OCI-LY3 (cell line): ENCODE results near the gene HPS3.

Experiments
- H2AFZ ChIP-seq: fragments of 200-600, 300-600 bp; shearing (Covaris generic); 2 replicates; pipeline ENCODE4 v1.6.0; 2014; ENCODE audit warnings: antibody characterized with exemption, low read depth, low read length
- H3K27ac ChIP-seq: fragments of 200-600, 300-600 bp; sonication (generic); 2 replicates; pipeline ENCODE4 v1.5.1; 2014; ENCODE audit warnings: mild to moderate bottlenecking, low read length, moderate library complexity, mixed read lengths
- H3K27me3 ChIP-seq: fragments of 200-600, 300-600 bp; sonication (generic); 2 replicates; pipeline ENCODE4 v1.6.1; 2014; ENCODE audit warnings: low read depth, low read length, mixed read lengths
- H3K36me3 ChIP-seq: fragments of 200-600, 300-600 bp; sonication (generic); replicated peaks from 2 replicates; pipeline ENCODE3; 2014; ENCODE audit warnings: low read depth, low read length, mixed read lengths
- H3K4me1 ChIP-seq: fragments of 300-600, 200-600 bp; sonication (generic); 2 replicates; pipeline ENCODE4 v1.6.1; 2014; ENCODE audit warnings: low read length, mixed read lengths
- H3K4me2 ChIP-seq: fragments of 200-600, 300-600 bp; sonication (generic); 2 replicates; pipeline ENCODE4 v1.6.1; 2014; ENCODE audit warnings: low read length, mixed read lengths
- H3K4me3 ChIP-seq: fragments of 300-600, 200-600 bp; sonication (generic); 2 replicates; pipeline ENCODE4 v1.5.1; 2014; ENCODE audit warnings: antibody characterized with exemption, mild to moderate bottlenecking, low read length, moderate library complexity
- H3K79me2 ChIP-seq: fragments of 300-600, 200-600 bp; shearing (Covaris generic); 2 replicates; pipeline ENCODE4 v1.6.1; 2014; ENCODE audit warnings: mild to moderate bottlenecking, low read length, mixed read lengths
- H3K9ac ChIP-seq: fragments of 300-600, 200-600 bp; shearing (Covaris generic); 2 replicates; pipeline ENCODE4 v1.6.0; 2014; ENCODE audit warnings: mild to moderate bottlenecking, low read length, moderate library complexity
- H3K9me3 ChIP-seq: fragments of 200-600, 300-600 bp; shearing (Covaris generic); 2 replicates; pipeline ENCODE4 v1.6.1; 2014; ENCODE audit warnings: low read length, mixed read lengths; ENCODE audit not compliant: insufficient read depth
- H4K20me1 ChIP-seq: fragments of 200-600, 300-600 bp; sonication (generic); 2 replicates; pipeline ENCODE4 v1.6.1; 2016; ENCODE audit warnings: low read length, mixed read lengths; ENCODE audit not compliant: insufficient read depth
- CTCF ChIP-seq: fragments of 200-600, 300-600 bp; sonication (generic); IDR thresholded peaks from 2 replicates; pipeline ENCODE4 v1.5.1; 2014; ENCODE audit warnings: antibody characterized with exemption, low read length, low read depth
- EZH2phosphoT487 ChIP-seq: fragments of 200-600 bp; shearing (Covaris generic); IDR thresholded peaks from 2 replicates; pipeline ENCODE4 v1.6.1; 2018; ENCODE audit warnings: antibody characterized with exemption, mixed run types, low read depth

Gene HPS3

GRCh38 chr3:149150436-149150835 is 21.0 kb downstream of the HPS3 start:
- TF ChIP-seq EZH2phosphoT487 (no peak), CTCF (no peak)
- peaks cover 21% of the 10 kb centered on the region for H3K36me3 ChIP-seq
- H3K4me2 ChIP-seq = no peak overlapping the region

GRCh38 chr3:149151843-149152242 is 22.4 kb downstream of the HPS3 start:
- H3K36me3 ChIP-seq = peaks cover 20% of the 10 kb centered on the region
- H3K9me3 ChIP-seq = no peaks in the 10 kb centered on the region
- TF ChIP-seq CTCF (no peak), EZH2phosphoT487 (no peak)
- H3K9ac ChIP-seq = no peak overlapping the region
- H2AFZ ChIP-seq = no peak overlapping the region
- no peaks in the 10 kb centered on the region for H3K27me3 ChIP-seq
- H3K4me2 ChIP-seq = no peak overlapping the region
- H3K4me1 ChIP-seq = peaks cover 10% of the 10 kb centered on the region
- H3K27ac ChIP-seq = no peak overlapping the region
- H3K79me2 ChIP-seq = no peaks in the 10 kb centered on the region
- no peaks in the 10 kb centered on the region for H4K20me1 ChIP-seq
- no peak overlapping the region for H3K4me3 ChIP-seq

More at GRCh38 chr3:149150436-149150835, 21.0 kb downstream of the HPS3 start:
- Histone ChIP-seq H3K9me3 (no peaks in the 10 kb centered on the region), H3K4me1 (peaks cover 24% of the 10 kb centered on the region), H3K79me2 (no peaks in the 10 kb centered on the region), H3K4me3 (no peak overlapping the region), H3K27ac (no peak overlapping the region), H3K27me3 (no peaks in the 10 kb centered on the region), H3K9ac (no peak overlapping the region), H2AFZ (no peak overlapping the region), H4K20me1 (no peaks in the 10 kb centered on the region)

GRCh38 chr3:149152420-149152819 is 23.0 kb downstream of the HPS3 start:
- no peak overlapping the region for H2AFZ ChIP-seq
- no peaks in the 10 kb centered on the region for H4K20me1 ChIP-seq
- no peak overlapping the region for H3K27ac ChIP-seq
- TF ChIP-seq EZH2phosphoT487 (no peak), CTCF (no peak)
- H3K36me3 ChIP-seq = peaks cover 22% of the 10 kb centered on the region
- no peak overlapping the region for H3K4me3 ChIP-seq
- no peak overlapping the region for H3K9ac ChIP-seq
- no peaks in the 10 kb centered on the region for H3K79me2 ChIP-seq
- H3K4me2 ChIP-seq = no peak overlapping the region
- peaks cover 8% of the 10 kb centered on the region for H3K4me1 ChIP-seq
- no peaks in the 10 kb centered on the region for H3K27me3 ChIP-seq
- H3K9me3 ChIP-seq = no peaks in the 10 kb centered on the region

- Histone ChIP-seq H3K27ac (no peak overlapping the region), H3K4me3 (no peak overlapping the region), H3K4me1 (peaks cover 8% of the 10 kb centered on the region), H3K27me3 (no peaks in the 10 kb centered on the region), H4K20me1 (no peaks in the 10 kb centered on the region), H3K4me2 (no peak overlapping the region), H2AFZ (no peak overlapping the region), H3K9ac (no peak overlapping the region), H3K79me2 (no peaks in the 10 kb centered on the region), H3K36me3 (peaks cover 22% of the 10 kb centered on the region), H3K9me3 (no peaks in the 10 kb centered on the region)
- TF ChIP-seq CTCF (no peak), EZH2phosphoT487 (no peak)
Observed at GRCh38 chr3:149153402-149153801, 24.0 kb downstream of the HPS3 start.
